K562 (cell line): ENCODE measurements around the gene EMX2. TPM values are rescaled to one million over a fixed set of nuclear protein-coding genes. Genes with fewer than 3 reads are reported as not detected.

Source experiments
- ATAC-seq: fragments of 200-7000 bp; cut with Tn5 transposase; 3 replicates; pipeline ENCODE4 v1.9.1; 2020; ENCODE audit warnings: moderate library complexity
- BruUV-seq: library from RNA; stranded (reverse); fragments of 400-500 nt; replicated peaks from 2 replicates; lab custom pipeline; 2021; lab: Mats Ljungman, UMichigan
- CTCF ChIA-PET: fragments of 300-600 bp; formaldehyde crosslinking; extraction: SDS; loops from one replicate; lab custom pipeline; 2021; ENCODE audit warnings: low intra/inter-chr PET ratio; lab: Yijun Ruan, JAX
- POLR2A ChIA-PET: fragments of 300-600, 350-650 bp; sonication (Branson Sonifier 250); formaldehyde crosslinking; extraction: SDS; loops from one replicate; lab custom pipeline; 2021; ENCODE audit warnings: antibody characterized with exemption, inconsistent platforms; lab: Yijun Ruan, JAX
- DNase-seq, 4 experiments: peaks; one replicate each; pipeline versions ENCODE4 v3.0.0 to v3.0.0-alpha.2; 2011 to 2018; ENCODE audit warnings: low spot score in 3 of 4, mixed read lengths in 3 of 4; ENCODE audit errors: extremely low read depth in 1 of 4
- FAIRE-seq: peaks from 2 replicates; lab custom pipeline; 2011; peaks lifted over from hg19 to GRCh38; lab: Jason Lieb, UNC
- H2AFZ ChIP-seq: 2 replicates; pipeline ENCODE4 v1.6.0; 2011; ENCODE audit warnings: low read depth, low read length, control low read depth, inconsistent platforms
- H3K27ac ChIP-seq: fragments of 200-600 bp; 3 replicates; pipeline ENCODE4 v1.8.0; 2011; ENCODE audit warnings: low read depth, mild to moderate bottlenecking, control low read depth, inconsistent platforms, low read length, moderate library complexity, mixed read lengths; ENCODE audit errors: extremely low read depth
- H3K27me3 ChIP-seq, 2 experiments: fragments of 300-600 bp in 1 of 2; 2 replicates in 1 of 2; 3 replicates in 1 of 2; pipeline versions ENCODE4 v1.6.0 to v1.8.0; 2011; ENCODE audit warnings: inconsistent platforms in 2 of 2, low read length in 2 of 2, mild to moderate bottlenecking in 1 of 2, mixed read lengths in 1 of 2, moderate library complexity in 1 of 2; ENCODE audit not compliant: control insufficient read depth in 2 of 2, insufficient read depth in 2 of 2
- H3K36me3 ChIP-seq: fragments of 300-600 bp; 3 replicates; pipeline ENCODE4 v1.8.0; 2011; ENCODE audit warnings: mild to moderate bottlenecking, low read length, inconsistent platforms; ENCODE audit not compliant: control insufficient read depth, insufficient read depth
- H3K4me1 ChIP-seq, 2 experiments: fragments of 200-600 bp in 1 of 2; replicated peaks in 1 of 2; 2 replicates in 1 of 2; 3 replicates in 1 of 2; pipeline versions ENCODE4 v1.5.1 to v1.8.0; 2011; ENCODE audit warnings: inconsistent platforms in 2 of 2, low read length in 2 of 2, mild to moderate bottlenecking in 1 of 2, mixed read lengths in 1 of 2, moderate library complexity in 1 of 2; ENCODE audit not compliant: control insufficient read depth in 2 of 2, insufficient read depth in 2 of 2
- H3K4me2 ChIP-seq: 2 replicates; pipeline ENCODE4 v1.6.1; 2011; ENCODE audit warnings: low read length, control low read depth, inconsistent platforms, mixed read lengths; ENCODE audit not compliant: insufficient read depth
- H3K4me3 ChIP-seq: fragments of 200-600 bp; sonication (generic), shearing (Covaris generic); 2 replicates; pipeline ENCODE4 v1.5.1; 2016; ENCODE audit warnings: control low read depth, inconsistent platforms
- H3K79me2 ChIP-seq: fragments of 200-600 bp; 3 replicates; pipeline ENCODE4 v1.8.0; 2011; ENCODE audit warnings: low read length, inconsistent platforms; ENCODE audit not compliant: control insufficient read depth, insufficient read depth
- H3K9ac ChIP-seq, 2 experiments: 2 replicates each; pipeline versions ENCODE4 v1.6.0 to v1.6.1; 2011; ENCODE audit warnings: low read depth in 2 of 2, low read length in 2 of 2, control low read depth in 1 of 2, inconsistent platforms in 1 of 2, mild to moderate bottlenecking in 1 of 2, mixed read lengths in 1 of 2; ENCODE audit not compliant: insufficient read depth in 1 of 2
- H3K9me1 ChIP-seq: one replicate; pipeline ENCODE4 v1.6.0; 2011; ENCODE audit warnings: inconsistent platforms, mild to moderate bottlenecking, low read length, moderate library complexity; ENCODE audit not compliant: control insufficient read depth, insufficient read depth
- H3K9me3 ChIP-seq: replicated peaks from 2 replicates; pipeline ENCODE4 v1.5.1; 2011; ENCODE audit warnings: low read depth, low read length, inconsistent platforms; ENCODE audit not compliant: control insufficient read depth, insufficient read depth
- H4K20me1 ChIP-seq: replicated peaks from 2 replicates; pipeline ENCODE4 v1.6.1; 2011; ENCODE audit warnings: low read length, inconsistent platforms, mixed read lengths; ENCODE audit not compliant: control insufficient read depth, insufficient read depth
- CBX3 ChIP-seq, 2 experiments: IDR thresholded peaks; 1 replicate in 1 of 2; 2 replicates in 1 of 2; pipeline ENCODE4 v1.6.1; 2012; ENCODE audit warnings: inconsistent platforms in 2 of 2, low read length in 2 of 2, borderline replicate concordance in 1 of 2, control low read depth in 1 of 2
- CCAR2 ChIP-seq: fragments of 200-400 bp; formaldehyde crosslinking; IDR thresholded peaks from 2 replicates; pipeline ENCODE4 v1.6.1; 2017; ENCODE audit warnings: mild to moderate bottlenecking, low read depth, low read length
- E2F4 ChIP-seq: sonication (generic); formaldehyde crosslinking; IDR thresholded peaks from 2 replicates; pipeline ENCODE4 v1.8.0; 2022; ENCODE audit warnings: mild to moderate bottlenecking, low read depth, missing genetic modification reagents
- HCFC1 ChIP-seq: IDR thresholded peaks from 2 replicates; pipeline ENCODE4 v1.6.1; 2012; ENCODE audit warnings: low read depth, low read length, improper control_type of control experiment
- MAZ ChIP-seq, 2 experiments: fragments of 450-650 bp in 1 of 2; sonication (generic) in 1 of 2; formaldehyde crosslinking; IDR thresholded peaks in 1 of 2; conservative IDR thresholded peaks in 1 of 2; 2 replicates each; pipeline versions ENCODE4 v1.4.0 to v1.5.0; 2020; ENCODE audit warnings: mild to moderate bottlenecking in 1 of 2, missing genetic modification reagents in 1 of 2
- NCOA6 ChIP-seq: fragments of 450-650 bp; IDR thresholded peaks from 2 replicates; pipeline ENCODE4 v1.6.1; 2017; ENCODE audit warnings: mild to moderate bottlenecking
- NFIC ChIP-seq: fragments of 450-650 bp; IDR thresholded peaks from 2 replicates; pipeline ENCODE4 v1.6.1; 2017; ENCODE audit warnings: mild to moderate bottlenecking, inconsistent platforms
- NR0B1 ChIP-seq: fragments of 450-650 bp; IDR thresholded peaks from one replicate; pipeline ENCODE4 v1.6.1; 2018; ENCODE audit warnings: mild to moderate bottlenecking, moderate library complexity; ENCODE audit not compliant: partially characterized antibody
- NR4A1 ChIP-seq, 2 experiments: fragments of 250-450 bp in 1 of 2; fragments of 450-650 bp in 1 of 2; sonication (Bioruptor Pico) in 1 of 2; IDR thresholded peaks; 2 replicates each; pipeline versions ENCODE4 v1.4.0 to v1.6.1; 2016 to 2020; ENCODE audit warnings: mild to moderate bottlenecking in 2 of 2, missing compliant biosample characterization in 1 of 2, missing genetic modification characterization in 1 of 2, moderate library complexity in 1 of 2
- POLR2H ChIP-seq: IDR thresholded peaks from 2 replicates; pipeline ENCODE4 v1.6.1; 2016; ENCODE audit warnings: missing genetic modification characterization, low read depth, mild to moderate bottlenecking, control low read depth, missing compliant biosample characterization, moderate library complexity
- RBM17 ChIP-seq: fragments of 200-400 bp; formaldehyde crosslinking; IDR thresholded peaks from 2 replicates; pipeline ENCODE4 v1.6.1; 2017; ENCODE audit warnings: low read depth, mild to moderate bottlenecking, low read length, borderline replicate concordance
- SREBF2 ChIP-seq: sonication (generic); formaldehyde crosslinking; IDR thresholded peaks from 2 replicates; pipeline ENCODE4 v1.4.0; 2020; ENCODE audit warnings: mild to moderate bottlenecking, missing genetic modification reagents
- TRIM28 ChIP-seq: fragments of 450-650 bp; IDR thresholded peaks from 2 replicates; pipeline ENCODE4 v1.6.1; 2017
- ZKSCAN8 ChIP-seq: fragments of 200-800 bp; sonication (Bioruptor generic); IDR thresholded peaks from 2 replicates; pipeline ENCODE4 v1.6.1; 2016; ENCODE audit warnings: missing genetic modification characterization, missing compliant biosample characterization
- ZNF143 ChIP-seq: sonication (generic); formaldehyde crosslinking; IDR thresholded peaks from 2 replicates; pipeline ENCODE4 v1.9.0; 2022; ENCODE audit warnings: mild to moderate bottlenecking, missing genetic modification reagents
- ZNF324 ChIP-seq: fragments of 250-450 bp; sonication (Bioruptor Pico); IDR thresholded peaks from 2 replicates; pipeline ENCODE4 v1.4.0; 2020; ENCODE audit warnings: mild to moderate bottlenecking
- ZNF696 ChIP-seq: fragments of 250-450 bp; sonication (Bioruptor Pico); conservative IDR thresholded peaks from 2 replicates; pipeline ENCODE4 v1.4.0; 2020; ENCODE audit warnings: mild to moderate bottlenecking, moderate library complexity
- WGBS: fragments of 100-300 bp; shearing (Covaris generic); methylation state at CpG from one replicate; pipeline ENCODE4 v1.1.6; 2016; ENCODE audit warnings: low coverage, mixed read lengths; ENCODE audit not compliant: insufficient coverage; ENCODE audit errors: missing lambda C conversion rate; 5-methylcytosine and 5-hydroxymethylcytosine counted together
- in situ Hi-C: fragments of 300-500 bp; cut with MboI; formaldehyde crosslinking; loops from 4 replicates; pipeline ENCODE4 v1.15.0; 2018; ENCODE audit warnings: inconsistent platforms, mixed read lengths
- intact Hi-C: fragments of 100-400 bp; cut with micrococcal nuclease; formaldehyde crosslinking; loops from 2 replicates; pipeline ENCODE4 v1.14.2; 2022
- polyA plus RNA-seq, 8 experiments: library from polyadenylated mRNA; depleted of rRNA in 4 of 8; stranded (reverse) in 5 of 8; unstranded in 3 of 8; fragments of >200 nt; fragmentation: Nextera tagmentation in 2 of 8; fragmentation: Illumina TruSeq in 1 of 8; extraction: Ambion mirVana in 2 of 8; extraction: Trizol in 1 of 8; gene quantifications; 2 replicates each; pipeline versions ENCODE4 v1.2.1 to v1.2.3, GENCODE V29; 2011 to 2014; ENCODE audit warnings: inconsistent platforms in 1 of 8, missing spikeins in 1 of 8
- total RNA-seq, 7 experiments: library from RNA; depleted of rRNA in 6 of 7; stranded (reverse); fragments of >200 nt in 6 of 7; fragmentation: Illumina TruSeq in 2 of 7; extraction: Trizol in 2 of 7; gene quantifications; 2 replicates each; pipeline versions ENCODE4 v1.2.1 to v1.2.3, GENCODE V29; 2011 to 2021; ENCODE audit warnings: low replicate concordance in 1 of 7

EMX2 gene
- total and polyA plus RNA-seq, 9 of the 15 experiments (the other 6 are each of a cell fraction or from before 2014, with no cell fraction given) = not detected

- no peaks in the 10 kb centered on the region for H3K79me2 ChIP-seq
- no peak for FAIRE-seq
- TF ChIP-seq SREBF2 (CRISPR knock-in tag) (no peak), HCFC1 (no peak), CCAR2 (no peak), NCOA6 (no peak), CBX3 (IDR thresholded peaks at IDR 0.05; ENCODE audit: borderline replicate concordance in 1 of 2, low read length in 2 of 2) (no peak), ZNF696 (no peak), RBM17 (no peak), ZKSCAN8 (CRISPR knock-in tag) (no peak), ZNF324 (CRISPR knock-in tag) (no peak), MAZ (CRISPR knock-in tag; conservative IDR thresholded peaks at IDR 0.05 in 1 of 2, IDR thresholded peaks at IDR 0.05 in 1 of 2) (no peak), NR0B1 (no peak), POLR2H (tag) (no peak), NR4A1 (CRISPR knock-in tag; IDR thresholded peaks at IDR 0.05) (no peak), NR4A1 (tag; IDR thresholded peaks at IDR 0.05) (no peak), ZNF143 (CRISPR knock-in tag) (no peak), NFIC (no peak), E2F4 (CRISPR knock-in tag) (no peak), TRIM28 (no peak)
- TF ChIP-seq, all 486 proteins: peak for 0
- DNase-seq = no peak
- no peak overlapping the region for H3K4me2 ChIP-seq
- ChIA-PET POLR2A (interaction anchor here (0.6 kb wide), 1 partner anchor 23 kb away, joined by 4 read pairs; no protein-coding TSS in a partner anchor), CTCF (no interaction called here)
- no TSS peak for BruUV-seq
- no peak overlapping the region for H3K27ac ChIP-seq
- ATAC-seq = no peak
- H3K9me3 ChIP-seq = no peaks in the 10 kb centered on the region
- in situ Hi-C loops = no loop called here
- no peaks in the 10 kb centered on the region for H4K20me1 ChIP-seq
- no peak overlapping the region for H2AFZ ChIP-seq
- intact Hi-C loops = loop anchor here (5.0 kb wide), 1 partner anchor 62 kb away; no protein-coding TSS in a partner anchor
- no peaks in the 10 kb centered on the region for H3K9me1 ChIP-seq
- no peak overlapping the region for H3K4me3 ChIP-seq
- H3K4me1 ChIP-seq = peaks cover 0 to 14% of the 10 kb centered on the region in 2 experiments; a peak in 2 of 5 replicates
- no peak overlapping the region for H3K9ac ChIP-seq
- 2% methylated on average over 19 of the region's 22 CpGs for WGBS
- peaks cover 8 to 67% of the 10 kb centered on the region in 2 experiments for H3K27me3 ChIP-seq
- H3K36me3 ChIP-seq = no peaks in the 10 kb centered on the region
Observed at GRCh38 chr10:117550599-117551329, 8.2 kb downstream of the EMX2 start.
